ENCODE data around the gene LAPTM5.
"Not testable (repeated sequence)": the region's sequence is repeated elsewhere in the genome, so short reads cannot be mapped to it uniquely, and the experiment has no call there.

The LAPTM5 gene, protein sequence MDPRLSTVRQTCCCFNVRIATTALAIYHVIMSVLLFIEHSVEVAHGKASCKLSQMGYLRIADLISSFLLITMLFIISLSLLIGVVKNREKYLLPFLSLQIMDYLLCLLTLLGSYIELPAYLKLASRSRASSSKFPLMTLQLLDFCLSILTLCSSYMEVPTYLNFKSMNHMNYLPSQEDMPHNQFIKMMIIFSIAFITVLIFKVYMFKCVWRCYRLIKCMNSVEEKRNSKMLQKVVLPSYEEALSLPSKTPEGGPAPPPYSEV

DNA sequence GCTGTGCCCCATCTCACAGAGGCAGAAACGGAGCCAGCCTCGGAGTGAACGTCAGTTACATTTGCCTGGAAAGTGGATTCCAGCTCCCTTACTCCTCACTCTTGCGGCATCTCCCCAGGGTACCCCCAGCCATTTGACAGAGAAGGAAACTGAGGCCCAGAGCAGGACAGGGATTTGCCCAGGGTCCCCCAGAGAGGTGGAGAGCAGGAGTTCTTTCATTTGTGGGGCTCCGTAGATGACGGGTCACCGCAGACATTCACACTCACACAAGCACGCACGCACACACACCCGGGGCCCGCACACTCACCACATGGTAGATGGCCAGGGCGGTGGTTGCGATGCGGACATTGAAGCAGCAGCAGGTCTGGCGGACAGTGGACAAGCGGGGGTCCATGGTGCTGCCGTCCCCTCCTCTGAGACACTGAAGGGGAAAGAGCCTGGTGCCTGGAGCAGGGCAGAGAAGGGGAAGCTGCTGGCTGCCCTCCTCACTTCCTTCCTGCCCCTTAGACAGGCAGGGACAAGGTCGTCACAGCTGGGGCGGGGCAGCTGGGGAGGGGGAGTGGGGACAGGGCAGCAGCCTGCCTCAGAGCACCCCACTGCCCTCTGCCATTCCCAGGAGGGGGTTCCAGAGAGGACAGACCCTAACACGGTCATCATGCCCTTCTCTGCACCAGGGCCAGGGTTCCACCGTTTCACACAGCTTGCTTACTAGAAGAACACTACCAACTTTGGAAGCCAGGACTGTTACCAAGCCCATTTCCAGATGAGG lies at the start of gene LAPTM5:
Gene LAPTM5, minus strand, starts transcription at position 423 of the 769 bp plus-strand sequence. Its CDS starts 29 bp downstream, at position 394.
- no peak for DNase-seq (ENCODE audit: low spot score)

DNA sequence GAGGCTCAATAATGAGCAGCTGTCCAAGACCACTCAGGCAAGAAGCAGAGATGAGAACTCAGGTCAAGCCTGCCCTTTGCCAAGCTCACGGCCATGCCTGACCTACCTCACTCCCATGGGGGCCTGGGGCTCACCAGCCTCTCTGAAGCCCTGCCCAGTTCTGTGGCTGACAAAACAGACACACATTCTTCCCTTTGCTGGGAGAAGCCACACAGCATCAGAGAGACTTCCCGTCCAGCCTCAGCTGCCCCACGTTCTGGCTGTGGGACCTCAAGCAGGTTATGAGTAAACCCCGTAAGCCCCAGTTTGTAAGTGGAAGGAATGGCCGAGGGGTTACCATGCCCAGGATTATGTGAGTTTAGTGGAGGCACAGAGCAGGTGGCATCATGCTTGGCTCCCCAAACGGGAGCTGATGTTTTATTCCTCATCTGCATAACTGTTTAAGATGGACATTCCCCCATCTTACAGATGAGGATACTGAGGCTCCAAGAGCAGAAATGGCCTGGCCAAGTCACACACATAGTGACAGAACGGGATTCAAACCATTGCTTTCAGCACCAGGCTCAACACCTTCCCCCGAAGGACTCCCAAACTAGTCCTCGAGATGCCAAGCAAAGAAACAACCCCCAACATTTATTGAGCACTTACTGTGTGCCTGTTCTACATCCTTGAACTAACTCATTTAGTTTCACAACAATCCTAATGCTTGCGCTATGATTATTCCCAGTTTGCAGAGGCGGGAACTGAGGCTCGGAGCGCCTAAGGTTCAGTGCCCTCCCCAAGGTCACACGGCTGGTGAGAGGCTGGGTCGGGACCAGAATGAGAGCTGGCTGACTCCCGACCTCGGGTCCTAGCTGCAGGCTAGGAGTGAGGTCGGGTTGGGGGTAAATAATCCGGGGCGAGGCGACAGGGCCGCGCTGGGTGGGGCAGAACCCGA lies 49.1 kb upstream of the LAPTM5 start:
- FAIRE-seq = no peak
- no peak for DNase-seq (ENCODE audit: low spot score)

More for the DNA sequence above, at the start of gene LAPTM5:
- peak; percentile 23 for FAIRE-seq

DNA sequence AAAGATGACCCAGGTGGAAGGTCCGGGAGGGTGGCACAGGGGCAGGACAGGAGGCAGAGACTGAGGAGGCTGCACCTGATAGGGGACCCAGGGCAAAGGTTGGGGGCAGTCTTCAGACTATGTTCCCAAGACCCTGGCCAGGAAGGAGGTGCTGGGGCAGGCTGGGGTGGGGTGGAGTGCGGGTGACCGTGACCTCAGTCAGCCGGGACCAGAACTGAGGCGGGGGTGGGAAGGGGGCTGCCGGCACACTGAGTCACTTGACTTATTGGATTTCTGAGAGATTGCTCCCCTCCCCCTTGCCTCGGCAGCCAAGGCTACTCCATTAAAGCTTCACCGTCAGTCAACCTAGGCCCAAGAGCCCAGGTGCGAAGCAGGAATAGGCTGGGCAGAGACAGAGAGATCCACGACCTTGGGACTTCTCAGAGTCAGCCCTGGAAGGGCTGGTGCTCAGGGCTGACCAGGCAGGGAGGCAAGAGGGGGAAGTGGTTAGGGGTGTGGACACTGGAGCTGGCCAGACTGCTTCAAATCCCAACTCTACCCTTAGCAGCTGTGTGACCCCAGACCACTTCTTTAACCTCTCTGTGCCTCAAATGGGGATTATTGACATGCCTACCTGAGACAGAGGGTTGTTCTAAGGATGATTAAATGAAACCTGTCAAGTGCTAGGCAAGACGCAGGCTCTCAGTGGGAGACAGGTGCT lies 47.9 kb upstream of the LAPTM5 start:
- FAIRE-seq = no peak
- DNase-seq (ENCODE audit: low spot score) = no peak

DNA sequence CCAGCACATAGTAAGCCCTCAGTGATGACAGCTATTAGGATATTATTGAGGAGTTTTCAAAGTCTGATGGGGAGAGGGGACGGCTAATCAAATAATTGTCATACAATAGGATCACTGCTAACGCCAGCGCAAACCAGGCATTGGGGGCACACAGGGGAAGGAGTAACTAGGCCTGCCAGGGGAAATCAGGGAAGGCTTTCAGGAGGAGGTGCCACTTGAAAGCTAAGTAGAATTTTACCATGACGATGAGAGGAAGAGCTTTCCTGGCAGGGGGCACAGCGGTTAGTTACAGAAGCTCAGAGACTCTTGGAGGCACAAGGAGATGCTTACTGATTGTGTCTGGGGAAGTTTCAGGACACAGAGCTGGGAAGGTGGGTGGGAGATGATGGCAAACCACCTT lies 47.2 kb upstream of the LAPTM5 start:
- no peak for DNase-seq (ENCODE audit: low spot score)
- FAIRE-seq = no peak

DNA sequence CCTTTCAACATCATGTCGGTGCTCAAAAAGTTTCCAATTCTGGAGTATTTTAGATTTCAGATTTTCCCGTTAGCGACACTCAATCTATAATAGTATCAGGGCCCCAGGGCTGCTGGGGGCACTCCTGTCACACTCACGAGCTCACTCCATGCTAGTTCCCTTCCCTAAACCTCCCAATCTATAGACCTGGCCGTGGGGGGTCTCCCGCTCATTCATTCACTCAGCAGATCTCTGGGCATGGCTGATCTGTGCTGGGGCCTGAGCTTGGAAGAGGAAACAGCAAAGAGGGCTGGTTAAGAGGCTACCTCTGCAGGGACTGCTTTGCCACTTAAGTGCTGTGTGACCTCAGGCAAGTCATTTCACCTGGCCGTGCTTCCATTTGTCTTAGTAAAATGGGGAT lies 46.8 kb upstream of the LAPTM5 start:
- FAIRE-seq = no peak
- DNase-seq (ENCODE audit: low spot score) = no peak

DNA sequence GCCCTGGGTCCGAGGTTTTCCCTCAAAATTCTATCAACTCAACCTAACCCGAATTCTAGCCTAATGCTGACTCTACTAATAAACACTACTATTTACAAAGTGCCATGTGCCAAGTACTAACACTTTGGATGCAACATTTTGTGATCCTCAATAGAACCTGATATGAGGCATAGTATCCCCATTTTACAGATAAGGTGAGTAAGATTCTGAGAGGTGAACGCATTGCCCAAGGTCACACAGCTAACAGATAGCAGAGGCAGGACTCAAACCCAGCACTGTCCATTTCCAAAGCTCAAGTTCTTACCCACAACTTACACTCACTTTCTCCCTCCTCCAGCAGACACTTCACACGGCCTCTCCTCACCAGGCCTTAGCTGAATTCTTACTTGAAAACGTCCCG lies 46.0 kb upstream of the LAPTM5 start:
- no peak for FAIRE-seq
- no peak for DNase-seq (ENCODE audit: low spot score)

DNA sequence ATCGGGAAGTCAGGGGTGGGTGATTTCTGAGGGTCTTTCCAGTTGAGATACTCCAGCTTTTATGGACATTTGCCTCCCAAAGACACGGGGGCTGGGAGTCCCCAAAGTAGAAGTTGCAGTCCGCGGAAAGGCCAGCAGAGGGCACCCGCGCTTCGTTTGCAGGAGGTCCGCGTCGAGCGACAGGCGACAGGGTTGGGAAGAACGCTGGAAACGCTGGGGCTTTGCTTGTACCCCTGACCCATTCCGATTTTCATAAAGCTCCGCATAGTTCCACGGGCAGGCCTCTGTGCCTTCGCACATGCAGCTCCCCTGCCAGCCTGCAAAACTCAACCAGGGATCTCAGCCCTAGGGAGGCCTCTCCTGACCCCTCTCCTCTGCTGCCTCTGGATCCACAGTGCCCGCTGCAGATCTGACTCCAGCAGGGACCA lies 44.2 kb upstream of the LAPTM5 start:
- DNase-seq (ENCODE audit: low spot score) = peak; percentile 72
- FAIRE-seq = no peak

DNA sequence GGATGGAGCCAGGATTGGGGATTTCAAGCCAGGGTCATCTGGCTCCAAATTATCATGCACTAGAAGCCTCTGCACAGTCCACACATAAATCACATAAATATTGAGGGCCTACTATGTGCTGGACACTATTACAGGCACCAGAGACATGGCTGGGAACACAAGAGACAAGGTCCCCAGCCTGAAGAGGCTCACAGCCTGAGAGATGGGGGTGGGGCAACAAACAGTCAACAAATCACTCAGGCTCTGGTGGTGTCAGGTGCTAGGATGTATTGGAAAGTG lies 41.6 kb upstream of the LAPTM5 start:
- FAIRE-seq (no peak), DNase-seq (ENCODE audit: low spot score) (no peak)

DNA sequence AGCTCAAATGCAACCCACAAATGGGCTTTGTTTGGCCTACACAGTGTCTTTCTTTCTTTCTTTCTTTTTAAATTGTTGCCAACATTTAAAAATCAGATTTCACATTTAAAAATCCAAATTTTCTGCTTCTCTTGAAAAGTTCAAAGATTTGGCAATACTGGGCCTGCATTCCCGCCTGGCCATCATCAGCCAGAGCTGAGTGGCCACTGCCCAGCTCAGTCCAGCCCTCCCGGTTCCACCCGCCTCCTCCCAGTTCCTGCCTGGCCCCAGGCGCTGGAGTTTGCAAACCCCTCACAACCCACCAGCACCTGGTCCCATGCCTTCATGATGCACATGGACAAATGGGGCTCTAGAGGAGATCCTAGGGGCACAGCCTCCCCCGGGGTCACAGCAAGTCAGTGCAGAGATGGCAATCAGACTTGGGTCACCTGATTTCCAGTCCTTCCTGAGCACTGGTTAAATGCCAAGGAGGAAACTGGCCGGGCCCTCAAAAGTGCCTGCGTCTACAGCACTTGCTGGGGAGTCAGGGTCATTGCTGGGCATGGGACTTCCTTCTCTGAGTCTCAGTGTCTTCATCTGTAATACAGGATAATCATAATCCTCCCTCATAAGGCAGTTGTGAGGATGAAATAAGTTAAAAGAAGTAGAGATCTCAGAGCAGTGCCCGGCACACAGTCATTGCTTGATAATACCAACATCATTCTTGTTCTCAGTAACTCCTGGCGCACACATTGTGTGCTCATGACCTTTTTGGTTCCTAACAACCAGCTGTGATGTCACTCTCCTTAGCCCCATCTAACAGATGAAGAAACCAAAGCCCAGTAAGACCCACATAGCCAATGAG lies 41.0 kb upstream of the LAPTM5 start:
- DNase-seq (ENCODE audit: low spot score) (no peak), FAIRE-seq (no peak)

DNA sequence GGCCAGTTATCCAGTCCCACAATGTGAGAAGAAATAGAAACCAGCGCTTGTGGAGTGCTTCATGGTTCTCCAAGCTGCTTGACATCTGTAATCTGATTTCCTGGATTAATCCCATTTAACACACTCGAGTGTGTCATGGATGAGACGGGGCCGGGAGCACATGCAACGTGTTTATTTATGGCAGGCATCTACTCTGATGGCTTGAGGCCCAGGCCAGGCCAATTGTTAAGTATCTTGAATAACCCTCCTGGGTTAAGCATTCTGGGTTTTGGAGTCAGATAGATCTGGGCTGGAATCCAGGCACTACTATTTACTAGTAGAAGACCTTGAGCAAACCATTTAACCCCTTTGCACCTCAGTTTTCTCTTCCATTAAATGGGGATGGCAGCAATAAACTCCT lies 37.5 kb upstream of the LAPTM5 start:
- DNase-seq (ENCODE audit: low spot score) (no peak), FAIRE-seq (no peak)

DNA sequence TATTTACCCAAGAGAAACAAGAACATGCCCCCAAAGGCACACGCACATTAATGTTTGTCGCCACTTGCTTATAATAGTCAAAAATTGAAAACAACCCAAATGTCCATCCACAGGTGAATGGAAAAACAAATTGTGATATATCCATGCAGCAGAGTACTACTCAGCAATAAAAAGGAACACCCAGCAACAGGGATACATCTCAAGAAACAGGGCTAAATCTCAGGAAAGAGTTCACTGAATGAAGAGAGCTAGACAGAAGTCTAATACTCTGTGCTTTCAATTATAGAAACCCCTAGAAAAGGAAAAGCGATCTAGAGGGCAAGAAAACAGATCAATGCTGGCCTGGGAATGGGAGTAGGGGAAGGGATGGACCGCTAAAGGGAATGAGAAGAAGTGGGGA lies 36.7 kb upstream of the LAPTM5 start:
- FAIRE-seq (no peak), DNase-seq (ENCODE audit: low spot score) (no peak)

DNA sequence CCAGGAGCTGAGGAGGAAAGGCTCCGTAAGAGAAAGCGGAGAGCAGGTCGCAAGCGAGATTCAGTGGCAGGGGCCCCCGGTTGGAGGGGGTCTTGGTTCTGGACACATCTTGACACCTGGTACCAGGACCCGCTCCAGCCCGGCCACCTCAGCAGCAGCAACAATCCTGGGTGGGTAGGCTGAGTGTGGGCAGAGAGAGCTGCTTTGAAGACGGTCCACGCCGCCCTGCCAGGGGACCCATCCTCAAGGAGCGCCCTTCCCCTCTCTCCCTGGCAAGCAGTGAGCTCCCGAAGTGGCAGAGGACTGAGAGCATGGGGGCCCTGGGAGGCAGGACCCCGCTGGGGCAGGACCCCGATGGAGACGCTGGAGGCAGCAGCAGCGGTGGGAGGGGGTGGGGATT lies 35.6 kb upstream of the LAPTM5 start:
- FAIRE-seq = no peak
- no peak for DNase-seq (ENCODE audit: low spot score)

DNA sequence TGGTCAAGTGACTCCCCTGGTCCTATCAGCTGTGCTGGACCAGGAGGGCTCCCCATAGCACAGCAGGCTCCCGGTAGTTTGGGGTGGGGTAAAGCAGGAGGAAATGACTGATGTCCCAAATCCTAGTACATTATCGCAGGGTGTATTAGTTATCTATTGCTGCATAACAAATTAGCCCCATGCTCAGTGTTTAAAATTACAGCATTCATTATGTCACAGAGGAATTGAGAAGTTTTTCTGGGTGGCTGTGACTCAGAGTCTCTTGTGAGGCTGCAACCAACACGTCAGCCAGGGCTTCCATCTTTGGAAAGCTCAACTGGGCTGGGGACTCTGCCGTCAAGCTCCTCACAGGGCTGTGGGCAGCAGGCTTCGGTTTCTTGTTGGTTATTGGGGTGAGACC lies 34.3 kb upstream of the LAPTM5 start:
- no peak for DNase-seq (ENCODE audit: low spot score)
- no peak for FAIRE-seq

DNA sequence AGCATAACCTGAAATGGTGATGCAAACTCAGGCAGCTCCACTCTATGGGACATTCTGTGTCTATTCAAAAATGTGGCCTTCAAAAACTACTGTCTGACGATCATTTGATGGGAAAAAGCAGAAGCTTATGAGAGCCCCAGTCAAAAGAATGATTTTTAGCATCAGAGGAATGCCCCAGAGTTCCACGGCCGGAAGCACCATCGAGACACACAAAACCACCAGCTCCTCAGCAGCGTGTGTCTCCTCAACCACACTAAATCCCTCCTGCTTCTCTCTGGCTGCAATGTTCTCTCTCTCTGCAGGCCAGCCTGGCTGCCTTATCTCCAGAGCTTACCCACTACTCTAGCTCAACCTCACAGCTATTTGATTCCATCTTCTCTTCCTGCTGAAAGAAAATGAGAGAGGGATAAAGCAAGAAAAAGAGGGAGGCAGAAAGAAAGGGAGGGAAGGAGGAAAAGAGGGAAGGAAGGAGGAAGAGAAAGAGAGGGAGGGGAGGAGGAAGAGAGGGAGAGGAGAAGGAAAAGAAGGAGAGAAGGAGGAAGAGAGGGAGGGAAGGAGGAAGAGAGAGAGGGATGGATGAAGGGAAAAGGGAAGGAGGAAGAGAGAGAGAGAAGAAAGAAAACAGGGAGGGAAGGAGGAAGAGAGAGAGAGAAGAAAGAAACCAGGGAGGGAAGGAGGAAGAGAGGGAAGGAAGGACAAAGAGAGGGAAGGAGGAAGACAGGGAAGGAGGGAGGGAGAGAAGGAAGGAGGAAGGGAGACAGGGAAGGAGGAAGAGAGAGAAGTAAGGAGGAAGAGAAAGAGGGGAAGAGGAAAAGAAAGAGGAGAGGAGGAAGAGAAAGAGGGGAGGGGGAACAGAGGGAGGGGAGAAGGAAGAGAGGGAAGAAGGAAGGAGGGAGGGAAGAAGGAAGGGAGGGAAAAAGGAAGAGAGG lies 33.5 kb upstream of the LAPTM5 start:
- no peak for FAIRE-seq
- DNase-seq (ENCODE audit: low spot score) = no peak

DNA sequence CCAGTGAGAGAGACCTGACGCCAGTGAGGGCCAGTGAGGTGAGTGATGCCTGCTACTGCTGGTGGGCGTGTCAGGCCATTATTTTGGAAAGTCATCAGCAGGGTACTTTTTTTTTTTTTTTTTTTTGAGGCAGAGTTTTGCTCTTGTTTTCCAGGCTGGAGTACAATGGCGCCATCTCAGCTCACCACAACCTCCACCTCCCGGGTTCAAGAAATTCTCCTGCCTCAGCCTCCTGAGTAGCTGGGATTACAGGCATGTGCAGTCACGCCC lies 32.6 kb upstream of the LAPTM5 start:
- not testable (repeated sequence) for FAIRE-seq; DNase-seq (ENCODE audit: low spot score)

DNA sequence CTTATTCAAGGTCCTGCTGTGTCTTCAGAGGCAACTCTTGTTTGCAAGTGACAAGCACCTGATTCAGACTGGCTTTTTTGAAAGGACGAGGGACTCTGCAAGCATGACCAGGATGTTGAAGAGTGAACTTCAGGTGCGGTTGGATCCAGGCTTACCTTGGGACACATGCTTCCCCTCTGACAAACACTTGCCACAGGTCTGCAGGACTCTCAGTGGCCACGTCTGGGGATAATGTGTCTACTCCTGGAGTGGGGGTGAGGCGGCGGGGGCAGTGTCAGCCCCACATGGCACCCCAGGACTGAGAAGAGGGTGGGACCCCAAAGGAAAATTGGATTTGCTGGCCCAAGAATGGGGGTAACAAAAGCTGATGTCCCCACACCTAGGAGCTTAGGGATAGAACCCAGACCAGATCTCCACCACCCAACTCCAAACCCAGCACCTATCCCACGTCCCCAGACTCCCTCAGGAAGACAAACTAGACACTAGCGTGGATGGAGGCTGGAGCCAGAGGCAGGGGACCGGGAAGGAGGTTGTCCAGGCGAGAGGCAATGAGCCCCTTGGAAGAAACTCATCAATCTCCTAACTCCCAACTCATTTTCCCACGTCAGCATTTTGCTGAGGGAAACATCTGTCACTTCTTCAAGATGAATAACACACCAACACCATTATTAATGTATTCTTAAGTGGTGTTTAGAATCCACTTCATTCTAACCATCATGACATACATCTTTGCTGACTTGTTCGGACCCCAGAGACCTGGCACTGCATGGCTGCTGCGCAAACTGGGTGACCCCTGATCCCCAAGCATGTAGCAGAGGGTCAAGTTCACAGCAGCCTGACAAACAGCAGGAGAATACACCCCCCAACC lies 32.0 kb upstream of the LAPTM5 start:
- no peak for FAIRE-seq
- DNase-seq (ENCODE audit: low spot score) = no peak

DNA sequence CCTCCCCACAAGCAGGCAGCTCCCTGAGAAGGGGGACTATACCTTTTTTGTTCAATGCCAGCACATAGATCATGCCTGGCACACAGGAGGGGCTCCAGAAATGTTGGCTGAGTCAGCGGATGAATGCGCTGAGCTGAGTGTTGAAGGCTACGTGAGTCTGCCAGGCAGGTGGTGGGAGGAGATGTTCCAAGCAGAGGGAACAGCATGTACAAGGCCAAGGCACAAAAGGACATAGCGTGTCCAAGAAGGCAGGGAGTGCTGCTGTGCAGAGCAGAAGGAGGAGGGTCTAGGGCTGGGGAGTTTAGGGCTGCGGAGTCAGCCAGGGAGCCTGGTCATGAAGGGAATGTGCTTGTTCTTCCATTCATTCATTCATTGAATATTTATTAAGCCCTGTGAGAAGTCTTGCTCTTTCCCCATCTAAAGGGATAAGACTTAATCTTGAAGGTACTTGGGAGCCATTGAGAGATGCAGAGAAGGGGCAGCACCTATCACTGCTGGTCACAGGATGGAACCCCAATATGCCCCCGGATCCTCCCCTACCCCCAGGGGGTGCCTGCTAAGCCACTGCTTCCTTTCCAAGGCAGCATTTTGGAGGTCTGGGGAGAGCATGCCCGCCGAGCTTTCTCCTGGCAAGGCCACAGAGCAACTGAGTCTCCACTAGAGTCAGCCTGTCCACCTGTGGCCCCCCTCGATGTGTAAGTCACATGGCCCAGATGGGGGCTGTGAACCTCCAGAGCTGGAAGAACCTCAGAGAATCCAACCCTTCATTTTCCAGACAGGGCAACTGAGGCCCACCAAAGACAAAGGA lies 31.2 kb upstream of the LAPTM5 start:
- peak; percentile 71 for FAIRE-seq
- no peak for DNase-seq (ENCODE audit: low spot score)
